PC-3 (cell line): ENCODE measurements around the gene APOL4.

Source experiments
- CTCF ChIP-seq: fragments of 300-600 bp; sonication (generic); conservative IDR thresholded peaks from 2 replicates; pipeline ENCODE4 v1.5.1; 2017; ENCODE audit warnings: antibody characterized with exemption, low read depth, mild to moderate bottlenecking, low read length
- EZH2 ChIP-seq: fragments of 300-600 bp; sonication (generic); IDR thresholded peaks from one replicate; pipeline ENCODE4 v1.6.1; 2017; ENCODE audit warnings: antibody characterized with exemption, mild to moderate bottlenecking, low read length; ENCODE audit not compliant: unreplicated experiment
- EZH2phosphoT487 ChIP-seq: fragments of 300-600 bp; sonication (generic); IDR thresholded peaks from 2 replicates; pipeline ENCODE4 v1.6.1; 2018; ENCODE audit warnings: mild to moderate bottlenecking, antibody characterized with exemption, low read length, borderline replicate concordance

- TF ChIP-seq CTCF (no peak), EZH2phosphoT487 (no peak), EZH2 (no peak)
Measured at GRCh38 chr22:36166086-36166485, 35.5 kb downstream of the APOL4 start.
